ENCODE measurements around the gene CAMTA1.

DNA sequence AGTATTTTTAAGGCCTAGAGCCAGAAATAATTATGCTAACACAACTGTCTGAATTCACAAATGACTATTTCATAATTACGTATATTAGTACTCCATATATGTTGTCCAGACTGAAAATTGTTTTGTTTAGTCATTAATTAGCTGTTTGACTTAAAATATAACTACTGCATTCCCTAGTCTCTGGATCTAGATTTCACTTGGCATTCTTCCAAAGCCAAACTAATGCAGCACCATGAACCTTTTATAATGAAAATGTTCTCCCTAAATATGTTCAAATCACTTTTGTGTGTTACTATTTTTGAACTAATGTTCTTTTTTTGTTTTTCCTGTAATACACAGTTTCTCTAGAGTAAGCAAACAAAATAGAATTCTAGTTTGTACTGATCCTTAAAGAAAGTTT, 46.1 kb downstream of the CAMTA1 start:
- TF ChIP-seq, protein P1, sequence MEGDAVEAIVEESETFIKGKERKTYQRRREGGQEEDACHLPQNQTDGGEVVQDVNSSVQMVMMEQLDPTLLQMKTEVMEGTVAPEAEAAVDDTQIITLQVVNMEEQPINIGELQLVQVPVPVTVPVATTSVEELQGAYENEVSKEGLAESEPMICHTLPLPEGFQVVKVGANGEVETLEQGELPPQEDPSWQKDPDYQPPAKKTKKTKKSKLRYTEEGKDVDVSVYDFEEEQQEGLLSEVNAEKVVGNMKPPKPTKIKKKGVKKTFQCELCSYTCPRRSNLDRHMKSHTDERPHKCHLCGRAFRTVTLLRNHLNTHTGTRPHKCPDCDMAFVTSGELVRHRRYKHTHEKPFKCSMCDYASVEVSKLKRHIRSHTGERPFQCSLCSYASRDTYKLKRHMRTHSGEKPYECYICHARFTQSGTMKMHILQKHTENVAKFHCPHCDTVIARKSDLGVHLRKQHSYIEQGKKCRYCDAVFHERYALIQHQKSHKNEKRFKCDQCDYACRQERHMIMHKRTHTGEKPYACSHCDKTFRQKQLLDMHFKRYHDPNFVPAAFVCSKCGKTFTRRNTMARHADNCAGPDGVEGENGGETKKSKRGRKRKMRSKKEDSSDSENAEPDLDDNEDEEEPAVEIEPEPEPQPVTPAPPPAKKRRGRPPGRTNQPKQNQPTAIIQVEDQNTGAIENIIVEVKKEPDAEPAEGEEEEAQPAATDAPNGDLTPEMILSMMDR (IDR thresholded peaks at IDR 0.05 in 2 of 3, conservative IDR thresholded peaks at IDR 0.05 in 1 of 3; ENCODE audit: borderline replicate concordance in 1 of 3, insufficient read depth in 1 of 3, low read depth in 2 of 3, low read length in 2 of 3): no peak
- no peak for TF ChIP-seq ZNF274 (IDR thresholded peaks at IDR 0.05; ENCODE audit: low read depth, low read length)
- no peak for TF ChIP-seq YY1 (IDR thresholded peaks at IDR 0.05; ENCODE audit: extremely low read depth, insufficient replicate concordance, low read depth, low read length)
- TF ChIP-seq, protein P2, sequence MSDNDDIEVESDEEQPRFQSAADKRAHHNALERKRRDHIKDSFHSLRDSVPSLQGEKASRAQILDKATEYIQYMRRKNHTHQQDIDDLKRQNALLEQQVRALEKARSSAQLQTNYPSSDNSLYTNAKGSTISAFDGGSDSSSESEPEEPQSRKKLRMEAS (IDR thresholded peaks at IDR 0.05): no peak
- no peak for TF ChIP-seq CEBPB (IDR thresholded peaks at IDR 0.05; ENCODE audit: low read depth)
- no peak for TF ChIP-seq JUND (IDR thresholded peaks at IDR 0.05)
- TF ChIP-seq POLR2A (IDR thresholded peaks at IDR 0.05; ENCODE audit: borderline replicate concordance, extremely low read depth, insufficient read depth, insufficient read length): no peak
- TF ChIP-seq SP1 (IDR thresholded peaks at IDR 0.05; ENCODE audit: low read depth): no peak
- no peak for TF ChIP-seq POLR2AphosphoS5 (IDR thresholded peaks at IDR 0.05; ENCODE audit: low read depth, low read length)
- TF ChIP-seq EZH2 (IDR thresholded peaks at IDR 0.05): no peak
- TF ChIP-seq FOSL1 (IDR thresholded peaks at IDR 0.05; ENCODE audit: low read depth): no peak

All from HCT116 (cell line).